Mesodermal cell (in vitro differentiated cells): Measurements from ENCODE around the gene FIBCD1.

Experiments
- H3K27ac ChIP-seq: 2 replicates; pipeline ENCODE4 v1.7.0; 2013; ENCODE audit warnings: mild to moderate bottlenecking, low read depth, low read length, moderate library complexity; ENCODE audit not compliant: severe bottlenecking
- H3K36me3 ChIP-seq: 2 replicates; pipeline ENCODE4 v1.7.1; 2013; ENCODE audit warnings: mild to moderate bottlenecking, low read length, moderate library complexity; ENCODE audit not compliant: control insufficient read depth, insufficient read depth
- H3K4me1 ChIP-seq: one replicate; pipeline ENCODE4 v1.7.1; 2013; ENCODE audit warnings: mild to moderate bottlenecking, low read length; ENCODE audit not compliant: insufficient read depth, control insufficient read depth, poor library complexity, severe bottlenecking
- H3K4me3 ChIP-seq: 2 replicates; pipeline ENCODE4 v1.7.0; 2013; ENCODE audit warnings: low read length, control low read depth, mild to moderate bottlenecking; ENCODE audit not compliant: insufficient read depth, poor library complexity, severe bottlenecking; ENCODE audit errors: extremely low read depth
- H3K9me3 ChIP-seq: 2 replicates; pipeline ENCODE4 v1.7.1; 2013; ENCODE audit warnings: mild to moderate bottlenecking, low read length, moderate library complexity; ENCODE audit not compliant: control insufficient read depth
- WGBS, 2 experiments: methylation state at CpG; one replicate each; pipeline ENCODE4 v1.1.5; 2013; ENCODE audit warnings: missing lambda C conversion rate in 2 of 2; ENCODE audit not compliant: insufficient coverage in 2 of 2; 5-methylcytosine and 5-hydroxymethylcytosine counted together

The FIBCD1 gene

GRCh38 chr9:130860458-130861316, 78.4 kb downstream of the FIBCD1 start:
- WGBS, 2 experiments: 85 to 90% methylated on average over 23 to 27 of the region's 28 CpGs
- Histone ChIP-seq H3K4me3 (no peak overlapping the region), H3K9me3 (no peaks in the 10 kb centered on the region), H3K36me3 (peaks cover 76% of the 10 kb centered on the region), H3K27ac (peak overlapping the region; percentile 86), H3K4me1 (peaks cover 50% of the 10 kb centered on the region)

DNA sequence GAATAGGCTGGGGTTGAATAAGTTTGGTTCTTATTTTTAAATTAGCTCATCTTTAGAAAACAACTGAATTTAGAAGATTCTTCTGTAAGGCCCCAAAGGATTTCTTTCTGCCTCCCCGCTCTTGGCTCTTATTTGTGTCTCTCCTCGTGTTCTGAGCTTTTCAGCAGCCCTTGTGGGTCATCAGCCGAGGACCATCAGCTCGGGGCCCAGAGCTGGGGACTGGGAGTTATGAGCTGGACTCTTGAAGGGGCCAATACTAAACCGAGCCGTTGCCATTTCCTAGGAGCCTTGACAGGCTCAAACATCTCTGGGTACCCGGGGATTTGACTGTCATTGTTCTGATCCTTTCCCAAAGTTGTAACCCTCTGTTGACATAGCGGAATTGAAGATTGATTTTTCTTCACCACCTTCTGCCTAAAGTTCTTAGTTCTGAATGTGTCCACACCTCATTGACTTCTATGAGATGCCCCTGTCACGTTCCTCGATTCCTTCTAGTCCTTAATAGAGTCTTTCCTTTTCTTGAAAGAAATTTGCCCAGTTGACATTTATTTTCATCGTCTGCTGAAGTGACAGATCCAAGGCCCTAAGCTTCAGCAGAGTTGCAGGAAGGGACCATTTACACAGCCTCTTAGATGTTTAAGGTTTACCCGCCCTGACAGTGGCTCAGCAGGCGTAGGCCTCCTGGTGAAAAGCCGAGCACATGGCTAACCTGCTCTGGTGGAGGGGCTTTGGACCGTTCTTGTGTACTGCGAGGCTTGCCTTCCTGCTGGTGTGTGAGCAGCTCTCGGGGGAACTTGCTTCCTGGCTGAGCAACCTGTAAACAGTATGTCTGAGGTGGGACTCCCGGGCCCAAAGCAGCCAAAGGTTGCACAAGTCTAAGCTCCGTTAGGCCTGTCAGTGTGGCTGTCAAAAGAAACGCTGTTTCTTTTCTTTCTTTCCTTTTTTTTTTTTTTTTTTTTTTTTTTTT, 80.0 kb downstream of the FIBCD1 start:
- WGBS, 2 experiments: 90 to 92% methylated on average over 11 to 15 of the region's 20 CpGs
- Histone ChIP-seq H3K4me1 (peaks cover 50% of the 10 kb centered on the region), H3K9me3 (no peaks in the 10 kb centered on the region), H3K27ac (peak overlapping the region; percentile 93), H3K36me3 (peaks cover 78% of the 10 kb centered on the region), H3K4me3 (no peak overlapping the region)

- Histone ChIP-seq H3K4me3 (no peak overlapping the region), H3K36me3 (peaks cover 77% of the 10 kb centered on the region), H3K27ac (peak overlapping the region; percentile 93), H3K4me1 (peaks cover 47% of the 10 kb centered on the region), H3K9me3 (no peaks in the 10 kb centered on the region)
- 84 to 90% methylated on average over 19 of the region's 22 CpGs for WGBS, 2 experiments
Measured at GRCh38 chr9:130857864-130858738, 80.9 kb downstream of the FIBCD1 start.

DNA sequence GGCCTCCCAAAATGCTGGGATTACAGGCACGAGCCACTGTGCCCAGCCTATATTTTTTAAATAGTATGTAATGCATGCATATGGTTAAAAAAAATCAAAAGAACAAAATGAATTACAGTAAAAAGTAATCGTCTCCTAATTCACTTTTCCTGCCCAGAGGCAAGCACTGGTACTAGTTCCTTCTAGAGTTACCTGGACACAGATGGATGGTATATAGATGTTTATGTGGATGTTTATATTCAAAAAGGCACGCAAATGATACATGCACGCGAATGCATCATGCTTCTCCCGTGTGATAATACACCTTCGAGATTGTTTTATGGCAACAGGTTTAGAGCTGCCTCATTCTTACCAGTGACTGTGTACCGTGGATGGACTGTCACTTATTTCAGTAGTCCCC, 82.6 kb downstream of the FIBCD1 start:
- Histone ChIP-seq H3K9me3 (no peaks in the 10 kb centered on the region), H3K36me3 (peaks cover 68% of the 10 kb centered on the region), H3K27ac (no peak overlapping the region), H3K4me3 (no peak overlapping the region), H3K4me1 (peaks cover 40% of the 10 kb centered on the region)
- 94 to 97% methylated on average over 6 of the region's 8 CpGs for whole genome bisulfite sequencing, 2 experiments

- Histone ChIP-seq H3K36me3 (peaks cover 62% of the 10 kb centered on the region), H3K9me3 (no peaks in the 10 kb centered on the region), H3K4me3 (no peak overlapping the region), H3K27ac (no peak overlapping the region), H3K4me1 (peaks cover 25% of the 10 kb centered on the region)
- WGBS, 2 experiments: 95 to 96% methylated on average over 8 to 9 of the region's 9 CpGs
Measured at GRCh38 chr9:130854835-130855234, 84.2 kb downstream of the FIBCD1 start.

GRCh38 chr9:130854092-130854491, 85.0 kb downstream of the FIBCD1 start:
- H3K4me3 ChIP-seq: no peak overlapping the region
- H3K9me3 ChIP-seq: no peaks in the 10 kb centered on the region
- peaks cover 63% of the 10 kb centered on the region for H3K36me3 ChIP-seq
- H3K27ac ChIP-seq: peak overlapping the region; percentile 4
- H3K4me1 ChIP-seq: peaks cover 18% of the 10 kb centered on the region
- 88 to 98% methylated on average over 5 to 6 of the region's 8 CpGs for WGBS, 2 experiments

GRCh38 chr9:130852801-130853200, 86.2 kb downstream of the FIBCD1 start:
- H3K27ac ChIP-seq: no peak overlapping the region
- peaks cover 61% of the 10 kb centered on the region for H3K36me3 ChIP-seq
- no peak overlapping the region for H3K4me3 ChIP-seq
- H3K9me3 ChIP-seq: no peaks in the 10 kb centered on the region
- peaks cover 10% of the 10 kb centered on the region for H3K4me1 ChIP-seq
- WGBS, 2 experiments: 98% methylated on average over 3 to 5 of the region's 7 CpGs
